Esophagus muscularis mucosa (tissue), 4 donors: ENCODE measurements around the gene PGA4.
"Not testable (repeated sequence)": the region's sequence is repeated elsewhere in the genome, so short reads cannot be mapped to it uniquely, and the experiment has no call there.

ENCODE experiments used
- CTCF ChIP-seq, 3 experiments: fragments of 200-600 bp in 2 of 3; fragments of 450-650 bp in 1 of 3; sonication (generic) in 2 of 3; IDR thresholded peaks; one replicate each; pipeline ENCODE4 v1.5.1; 2017 to 2019; ENCODE audit warnings: antibody characterized with exemption in 3 of 3, mild to moderate bottlenecking in 2 of 3, moderate library complexity in 1 of 3
- EP300 ChIP-seq: sonication (generic); formaldehyde crosslinking; IDR thresholded peaks from one replicate; pipeline ENCODE4 v1.6.1; 2017; ENCODE audit warnings: antibody characterized with exemption
- POLR2AphosphoS5 ChIP-seq, 2 donors: sonication (generic); formaldehyde crosslinking; IDR thresholded peaks; one replicate each; pipeline ENCODE4 v1.6.1; 2017; ENCODE audit warnings: antibody characterized with exemption in 2 of 2

- TF ChIP-seq CTCF (IDR thresholded peaks at IDR 0.05); POLR2AphosphoS5 (IDR thresholded peaks at IDR 0.05); EP300: not testable (repeated sequence)
Measured at GRCh38 chr11:61248071-61248470, 25.9 kb downstream of the PGA4 start.
